GM23248 (cell line): ENCODE results near the gene SMG1.

Source experiments
- EZH2 ChIP-seq: fragments of 200-600 bp; sonication (generic); IDR thresholded peaks from 2 replicates; pipeline ENCODE4 v1.6.1; 2018; ENCODE audit warnings: antibody characterized with exemption, mild to moderate bottlenecking; ENCODE audit not compliant: insufficient read depth, poor library complexity, severe bottlenecking
- EZH2phosphoT487 ChIP-seq: fragments of 200-600 bp; sonication (generic); IDR thresholded peaks from 2 replicates; pipeline ENCODE4 v1.6.1; 2018; ENCODE audit warnings: antibody characterized with exemption, moderate library complexity, mild to moderate bottlenecking, low read depth; ENCODE audit not compliant: insufficient read depth

DNA sequence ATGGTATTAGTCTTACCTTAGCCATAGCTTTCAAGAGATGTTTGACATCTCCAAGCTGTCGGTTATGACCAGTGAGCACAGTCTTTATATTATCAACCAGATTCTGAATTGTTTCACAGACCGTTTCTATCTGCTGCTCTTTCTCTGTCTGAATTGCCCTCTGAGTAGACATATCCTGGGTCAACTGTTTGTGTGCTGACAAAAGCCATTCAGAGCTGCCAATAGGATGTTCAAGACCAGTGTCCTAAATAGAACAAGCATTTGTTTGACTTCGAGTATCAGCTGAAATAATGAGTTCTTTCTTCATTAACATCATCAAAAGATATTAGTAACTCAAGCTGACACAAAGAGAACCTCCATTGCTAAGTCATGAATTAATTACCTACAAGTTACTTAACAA, 109.9 kb downstream of the SMG1 start:
- TF ChIP-seq EZH2phosphoT487 (no peak), EZH2 (no peak)
